PC-3 (cell line): Measurements from ENCODE around the gene SPTLC3.

Experiments
- EZH2 ChIP-seq: fragments of 300-600 bp; sonication (generic); IDR thresholded peaks from one replicate; pipeline ENCODE4 v1.6.1; 2017; ENCODE audit warnings: antibody characterized with exemption, mild to moderate bottlenecking, low read length; ENCODE audit not compliant: unreplicated experiment
- EZH2phosphoT487 ChIP-seq: fragments of 300-600 bp; sonication (generic); IDR thresholded peaks from 2 replicates; pipeline ENCODE4 v1.6.1; 2018; ENCODE audit warnings: mild to moderate bottlenecking, antibody characterized with exemption, low read length, borderline replicate concordance
- TF ChIP-seq, protein P1 (sequence below): fragments of 300-600 bp; sonication (generic); conservative IDR thresholded peaks from 2 replicates; pipeline ENCODE4 v1.5.1; 2017; ENCODE audit warnings: antibody characterized with exemption, low read depth, mild to moderate bottlenecking, low read length

DNA sequence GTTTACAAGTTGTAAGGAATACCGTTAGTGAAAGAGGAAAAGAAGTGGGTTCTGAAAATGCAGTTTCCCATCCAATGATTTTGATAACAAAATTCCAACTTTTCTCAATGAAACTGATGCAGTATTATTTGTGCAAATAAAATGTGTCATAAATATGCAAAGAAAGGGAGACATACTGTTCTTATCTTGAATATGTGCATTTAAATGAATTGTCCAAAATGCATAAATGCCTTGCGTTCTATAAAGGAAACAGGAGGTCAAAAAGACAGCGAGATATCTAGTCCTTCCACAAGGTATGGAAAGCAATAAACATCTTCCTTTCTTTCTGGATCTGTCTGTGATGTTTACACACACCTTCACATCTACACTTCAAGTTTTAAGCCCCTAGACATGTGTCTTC, 157.7 kb downstream of the SPTLC3 start:
- TF ChIP-seq, protein P1, sequence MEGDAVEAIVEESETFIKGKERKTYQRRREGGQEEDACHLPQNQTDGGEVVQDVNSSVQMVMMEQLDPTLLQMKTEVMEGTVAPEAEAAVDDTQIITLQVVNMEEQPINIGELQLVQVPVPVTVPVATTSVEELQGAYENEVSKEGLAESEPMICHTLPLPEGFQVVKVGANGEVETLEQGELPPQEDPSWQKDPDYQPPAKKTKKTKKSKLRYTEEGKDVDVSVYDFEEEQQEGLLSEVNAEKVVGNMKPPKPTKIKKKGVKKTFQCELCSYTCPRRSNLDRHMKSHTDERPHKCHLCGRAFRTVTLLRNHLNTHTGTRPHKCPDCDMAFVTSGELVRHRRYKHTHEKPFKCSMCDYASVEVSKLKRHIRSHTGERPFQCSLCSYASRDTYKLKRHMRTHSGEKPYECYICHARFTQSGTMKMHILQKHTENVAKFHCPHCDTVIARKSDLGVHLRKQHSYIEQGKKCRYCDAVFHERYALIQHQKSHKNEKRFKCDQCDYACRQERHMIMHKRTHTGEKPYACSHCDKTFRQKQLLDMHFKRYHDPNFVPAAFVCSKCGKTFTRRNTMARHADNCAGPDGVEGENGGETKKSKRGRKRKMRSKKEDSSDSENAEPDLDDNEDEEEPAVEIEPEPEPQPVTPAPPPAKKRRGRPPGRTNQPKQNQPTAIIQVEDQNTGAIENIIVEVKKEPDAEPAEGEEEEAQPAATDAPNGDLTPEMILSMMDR = no peak
- TF ChIP-seq EZH2phosphoT487 = no peak
- no peak for TF ChIP-seq EZH2
